SU-DHL-6 (cell line): ENCODE data around the gene KCTD1.

Experiments used
- CTCF ChIP-seq: fragments of 200-600 bp; sonication (generic); IDR thresholded peaks from one replicate; pipeline ENCODE4 v1.5.1; 2017; ENCODE audit warnings: antibody characterized with exemption, mild to moderate bottlenecking, low read length, moderate library complexity; ENCODE audit not compliant: insufficient read depth, poor library complexity, severe bottlenecking
- EZH2phosphoT487 ChIP-seq: fragments of 200-600 bp; sonication (generic), shearing (Covaris generic); conservative IDR thresholded peaks from 2 replicates; pipeline ENCODE4 v1.6.1; 2018; ENCODE audit warnings: mild to moderate bottlenecking, antibody characterized with exemption, low read length, moderate library complexity, mixed read lengths

- TF ChIP-seq CTCF (no peak), EZH2phosphoT487 (no peak)
These were observed 70.4 kb downstream of the KCTD1 start for GRCh38 chr18:26477828-26478466.
